Neural progenitor cell (in vitro differentiated cells): ENCODE data around the gene FBXL17. TPM values are rescaled to one million over a fixed set of nuclear protein-coding genes. Genes with fewer than 3 reads are reported as not detected.

ENCODE experiments used
- DNase-seq: peaks from one replicate; pipeline ENCODE4 v3.0.0-alpha.2; 2016; ENCODE audit warnings: low spot score
- H2AFZ ChIP-seq: fragments of 200-600 bp; sonication (generic); replicated peaks from 2 replicates; pipeline ENCODE4 v1.6.1; 2016; ENCODE audit warnings: antibody characterized with exemption
- H3F3A ChIP-seq: fragments of 200-600 bp; sonication (generic); 2 replicates; pipeline ENCODE4 v1.6.1; 2016; ENCODE audit warnings: antibody characterized with exemption, low read depth
- H3K27ac ChIP-seq: fragments of 200-600 bp; sonication (generic); 2 replicates; pipeline ENCODE4 v1.5.1; 2016; ENCODE audit warnings: mild to moderate bottlenecking
- H3K27me3 ChIP-seq: fragments of 200-600 bp; sonication (generic); 2 replicates; pipeline ENCODE4 v1.6.1; 2016; ENCODE audit warnings: mild to moderate bottlenecking, moderate library complexity
- H3K36me3 ChIP-seq: fragments of 200-600 bp; sonication (generic); 2 replicates; pipeline ENCODE4 v1.5.1; 2016
- H3K4me1 ChIP-seq: fragments of 200-600 bp; sonication (generic); 2 replicates; pipeline ENCODE4 v1.6.1; 2016; ENCODE audit warnings: mixed run types
- H3K4me2 ChIP-seq: fragments of 200-600 bp; sonication (generic); 2 replicates; pipeline ENCODE4 v1.6.1; 2016
- H3K4me3 ChIP-seq: fragments of 200-600 bp; sonication (generic); 2 replicates; pipeline ENCODE4 v1.5.1; 2016
- H3K79me2 ChIP-seq: fragments of 200-600 bp; sonication (generic); 2 replicates; pipeline ENCODE4 v1.6.1; 2016; ENCODE audit warnings: low read depth
- H3K9ac ChIP-seq: fragments of 200-600 bp; sonication (generic); 2 replicates; pipeline ENCODE4 v1.6.1; 2016
- H3K9me3 ChIP-seq: fragments of 200-600 bp; sonication (generic); 2 replicates; pipeline ENCODE4 v1.5.1; 2016; ENCODE audit warnings: low read depth
- H4K20me1 ChIP-seq: fragments of 200-600 bp; sonication (generic); 2 replicates; pipeline ENCODE4 v1.6.1; 2016; ENCODE audit warnings: low read depth
- H3K27ac Mint-ChIP-seq: 3 replicates; pipeline ENCODE4 v1.8.0; 2021; ENCODE audit warnings: mixed read lengths
- H3K27me3 Mint-ChIP-seq: 2 replicates; pipeline ENCODE4 v1.8.0; 2022; ENCODE audit warnings: low read depth, mild to moderate bottlenecking, inconsistent platforms, moderate library complexity, mixed read lengths; ENCODE audit not compliant: insufficient read depth
- H3K36me3 Mint-ChIP-seq: 3 replicates; pipeline ENCODE4 v1.8.0; 2021; ENCODE audit warnings: mixed read lengths
- H3K4me1 Mint-ChIP-seq: 3 replicates; pipeline ENCODE4 v1.8.0; 2021; ENCODE audit warnings: mixed read lengths
- H3K4me3 Mint-ChIP-seq: 3 replicates; pipeline ENCODE4 v1.8.0; 2021; ENCODE audit warnings: mild to moderate bottlenecking, moderate library complexity, mixed read lengths
- H3K9me3 Mint-ChIP-seq: 3 replicates; pipeline ENCODE4 v1.8.0; 2020; ENCODE audit warnings: mixed read lengths
- CTCF ChIP-seq: fragments of 200-600 bp; sonication (generic); IDR thresholded peaks from 2 replicates; pipeline ENCODE4 v1.5.1; 2017; ENCODE audit warnings: antibody characterized with exemption, mild to moderate bottlenecking
- EZH2 ChIP-seq: fragments of 200-600 bp; sonication (generic); IDR thresholded peaks from 2 replicates; pipeline ENCODE4 v1.6.1; 2017; ENCODE audit warnings: antibody characterized with exemption, mild to moderate bottlenecking, moderate library complexity
- EZH2phosphoT487 ChIP-seq: fragments of 200-600 bp; sonication (generic); IDR thresholded peaks from 2 replicates; pipeline ENCODE4 v1.6.1; 2017; ENCODE audit warnings: antibody characterized with exemption
- total RNA-seq: library from RNA; depleted of rRNA; stranded (reverse); fragments of >200 nt; gene quantifications from 2 replicates; pipeline ENCODE4 v1.2.3, GENCODE V29; 2015; ENCODE audit warnings: low replicate concordance

The FBXL17 gene
- total RNA-seq, 1 donor from 2014 or later: 7.6 TPM

GRCh38 chr5:108145351-108145750 lies 236.5 kb downstream of the FBXL17 start:
- H3K9me3 ChIP-seq: no peaks in the 10 kb centered on the region
- no peak for DNase-seq
- H2AFZ ChIP-seq: no peak overlapping the region
- no peaks in the 10 kb centered on the region for H3K36me3 ChIP-seq
- Mint-ChIP-seq H3K36me3 (peaks cover 8% of the 10 kb centered on the region), H3K4me3 (no peak overlapping the region), H3K27ac (no peak overlapping the region), H3K27me3 (peaks cover 2% of the 10 kb centered on the region), H3K4me1 (peaks cover 3% of the 10 kb centered on the region), H3K9me3 (no peaks in the 10 kb centered on the region)
- no peaks in the 10 kb centered on the region for H4K20me1 ChIP-seq
- no peak overlapping the region for H3K9ac ChIP-seq
- H3K4me2 ChIP-seq: no peak overlapping the region
- no peak for TF ChIP-seq EZH2phosphoT487
- TF ChIP-seq EZH2: no peak
- no peak for TF ChIP-seq CTCF
- no peaks in the 10 kb centered on the region for H3K79me2 ChIP-seq
- H3F3A ChIP-seq: no peaks in the 10 kb centered on the region
- H3K4me1 ChIP-seq: no peaks in the 10 kb centered on the region
- no peaks in the 10 kb centered on the region for H3K27me3 ChIP-seq
- H3K4me3 ChIP-seq: no peak overlapping the region
- no peak overlapping the region for H3K27ac ChIP-seq

- no peak overlapping the region for H3K4me3 Mint-ChIP-seq
- TF ChIP-seq CTCF (no peak), EZH2 (no peak), EZH2phosphoT487 (no peak)
- H3K27me3 Mint-ChIP-seq: no peaks in the 10 kb centered on the region
- Histone ChIP-seq H3K4me2 (no peak overlapping the region), H3K4me1 (no peaks in the 10 kb centered on the region), H4K20me1 (no peaks in the 10 kb centered on the region), H3K79me2 (no peaks in the 10 kb centered on the region), H3K4me3 (no peak overlapping the region), H3K27ac (no peak overlapping the region), H3K36me3 (no peaks in the 10 kb centered on the region), H3K27me3 (no peaks in the 10 kb centered on the region), H3F3A (no peaks in the 10 kb centered on the region), H3K9ac (no peak overlapping the region), H2AFZ (no peak overlapping the region), H3K9me3 (no peaks in the 10 kb centered on the region)
- H3K36me3 Mint-ChIP-seq: peaks cover 8% of the 10 kb centered on the region
- no peak overlapping the region for H3K27ac Mint-ChIP-seq
- peaks cover 1% of the 10 kb centered on the region for H3K4me1 Mint-ChIP-seq
- no peaks in the 10 kb centered on the region for H3K9me3 Mint-ChIP-seq
- no peak for DNase-seq
Observed at GRCh38 chr5:108144332-108144731, 237.6 kb downstream of the FBXL17 start.

DNA sequence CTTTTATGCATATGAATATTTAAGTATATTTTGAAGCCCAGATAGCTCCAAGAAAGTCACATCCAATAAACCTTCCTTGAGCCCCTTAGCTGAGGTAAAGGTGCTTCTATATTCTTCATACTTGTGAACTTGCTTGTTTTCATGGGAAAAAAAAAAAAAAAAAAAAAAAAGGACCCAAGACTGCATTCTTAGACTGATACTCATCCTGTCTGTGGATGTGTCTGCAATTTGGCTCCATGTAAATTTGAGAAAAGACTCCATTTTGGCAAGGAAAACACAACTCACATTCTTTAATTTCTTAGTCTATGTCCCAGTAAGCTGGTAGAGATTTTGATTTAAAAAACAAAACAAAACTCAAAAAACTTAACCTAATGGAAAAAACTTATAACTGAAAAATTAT lies 238.3 kb downstream of the FBXL17 start:
- Histone ChIP-seq H3K9ac (no peak overlapping the region), H3F3A (no peaks in the 10 kb centered on the region), H3K4me1 (no peaks in the 10 kb centered on the region), H4K20me1 (no peaks in the 10 kb centered on the region), H3K9me3 (no peaks in the 10 kb centered on the region), H3K4me3 (no peak overlapping the region), H3K27me3 (no peaks in the 10 kb centered on the region), H3K79me2 (no peaks in the 10 kb centered on the region), H2AFZ (no peak overlapping the region), H3K36me3 (no peaks in the 10 kb centered on the region), H3K4me2 (no peak overlapping the region), H3K27ac (no peak overlapping the region)
- no peak overlapping the region for H3K4me3 Mint-ChIP-seq
- no peak for DNase-seq
- no peaks in the 10 kb centered on the region for H3K27me3 Mint-ChIP-seq
- peaks cover 8% of the 10 kb centered on the region for H3K36me3 Mint-ChIP-seq
- H3K4me1 Mint-ChIP-seq: no peaks in the 10 kb centered on the region
- TF ChIP-seq CTCF: no peak
- no peak for TF ChIP-seq EZH2
- TF ChIP-seq EZH2phosphoT487: no peak
- H3K27ac Mint-ChIP-seq: no peak overlapping the region
- no peaks in the 10 kb centered on the region for H3K9me3 Mint-ChIP-seq

DNA sequence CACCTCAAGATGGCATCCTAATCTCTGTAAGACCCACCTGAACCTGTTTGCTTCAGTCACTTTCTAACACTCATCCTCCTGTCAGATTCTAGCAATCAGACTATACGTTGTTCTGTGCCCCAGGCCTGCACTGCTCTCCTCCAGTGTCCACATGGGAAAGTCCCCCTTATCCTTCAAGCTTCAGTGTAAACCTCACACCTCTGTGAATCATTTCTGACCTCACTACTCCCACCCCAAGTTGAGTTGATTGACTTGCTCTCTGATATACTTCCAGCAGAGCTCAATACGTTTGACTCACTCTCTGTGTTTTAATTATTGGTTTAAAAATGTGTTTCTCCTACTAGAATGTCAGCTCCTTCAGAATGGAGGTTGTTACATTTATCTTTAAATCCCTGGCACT lies 240.2 kb downstream of the FBXL17 start:
- Mint-ChIP-seq H3K36me3 (peaks cover 4% of the 10 kb centered on the region), H3K27me3 (no peaks in the 10 kb centered on the region), H3K4me1 (no peaks in the 10 kb centered on the region), H3K4me3 (no peak overlapping the region), H3K27ac (no peak overlapping the region), H3K9me3 (no peaks in the 10 kb centered on the region)
- Histone ChIP-seq H3F3A (no peaks in the 10 kb centered on the region), H3K4me2 (no peak overlapping the region), H3K4me3 (no peak overlapping the region), H3K79me2 (no peaks in the 10 kb centered on the region), H3K27ac (no peak overlapping the region), H3K4me1 (no peaks in the 10 kb centered on the region), H4K20me1 (no peaks in the 10 kb centered on the region), H2AFZ (no peak overlapping the region), H3K36me3 (no peaks in the 10 kb centered on the region), H3K9ac (no peak overlapping the region), H3K9me3 (no peaks in the 10 kb centered on the region), H3K27me3 (no peaks in the 10 kb centered on the region)
- TF ChIP-seq EZH2phosphoT487: no peak
- TF ChIP-seq EZH2: no peak
- no peak for TF ChIP-seq CTCF
- DNase-seq: no peak
